Lower leg skin (tissue), 3 donors: ENCODE results near the gene DBX2.

Experiments
- POLR2A ChIP-seq, 2 donors: fragments of 450-650 bp; IDR thresholded peaks; one replicate each; pipeline ENCODE4 v1.6.1; 2016 to 2017; ENCODE audit warnings: antibody characterized with exemption in 2 of 2, mild to moderate bottlenecking in 1 of 2, moderate library complexity in 1 of 2
- TF ChIP-seq, protein P1 (sequence below), 3 donors: fragments of 450-650 bp; IDR thresholded peaks; one replicate each; pipeline ENCODE4 v1.5.1; 2016; ENCODE audit warnings: antibody characterized with exemption in 3 of 3, mild to moderate bottlenecking in 3 of 3, moderate library complexity in 2 of 3

DNA sequence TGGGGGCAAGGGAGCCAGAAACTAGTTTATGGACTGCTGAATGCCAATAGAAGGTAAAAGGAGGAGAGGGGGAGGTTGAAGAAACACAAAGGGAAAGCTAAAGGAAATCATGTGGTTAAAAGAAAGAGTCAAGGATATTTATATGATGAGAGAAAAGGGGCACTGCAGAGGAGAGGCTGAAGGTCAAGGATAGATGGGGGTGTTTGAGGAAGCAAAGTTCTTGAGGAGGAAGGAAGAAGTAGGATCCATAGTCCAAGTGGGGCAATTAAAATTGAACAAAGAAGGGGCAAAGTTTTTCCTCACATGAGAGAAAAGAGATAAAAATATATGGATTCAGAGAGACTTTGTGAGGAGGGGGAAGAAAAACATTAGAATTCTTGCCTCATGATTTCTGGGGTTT is 10.1 kb upstream of the DBX2 start:
- TF ChIP-seq, protein P1, sequence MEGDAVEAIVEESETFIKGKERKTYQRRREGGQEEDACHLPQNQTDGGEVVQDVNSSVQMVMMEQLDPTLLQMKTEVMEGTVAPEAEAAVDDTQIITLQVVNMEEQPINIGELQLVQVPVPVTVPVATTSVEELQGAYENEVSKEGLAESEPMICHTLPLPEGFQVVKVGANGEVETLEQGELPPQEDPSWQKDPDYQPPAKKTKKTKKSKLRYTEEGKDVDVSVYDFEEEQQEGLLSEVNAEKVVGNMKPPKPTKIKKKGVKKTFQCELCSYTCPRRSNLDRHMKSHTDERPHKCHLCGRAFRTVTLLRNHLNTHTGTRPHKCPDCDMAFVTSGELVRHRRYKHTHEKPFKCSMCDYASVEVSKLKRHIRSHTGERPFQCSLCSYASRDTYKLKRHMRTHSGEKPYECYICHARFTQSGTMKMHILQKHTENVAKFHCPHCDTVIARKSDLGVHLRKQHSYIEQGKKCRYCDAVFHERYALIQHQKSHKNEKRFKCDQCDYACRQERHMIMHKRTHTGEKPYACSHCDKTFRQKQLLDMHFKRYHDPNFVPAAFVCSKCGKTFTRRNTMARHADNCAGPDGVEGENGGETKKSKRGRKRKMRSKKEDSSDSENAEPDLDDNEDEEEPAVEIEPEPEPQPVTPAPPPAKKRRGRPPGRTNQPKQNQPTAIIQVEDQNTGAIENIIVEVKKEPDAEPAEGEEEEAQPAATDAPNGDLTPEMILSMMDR (IDR thresholded peaks at IDR 0.05) = no peak
- TF ChIP-seq POLR2A (IDR thresholded peaks at IDR 0.05) = no peak
